Right hindlimb (tissue), 1 donor: ENCODE data around the gene PSMG2.

ENCODE experiments used
- DNase-seq: peaks from one replicate; pipeline ENCODE4 v3.0.0-alpha.2; 2018

Gene PSMG2

GRCh38 chr18:12767580-12768155 lies 64.8 kb downstream of the PSMG2 start:
- no peak for DNase-seq

DNA sequence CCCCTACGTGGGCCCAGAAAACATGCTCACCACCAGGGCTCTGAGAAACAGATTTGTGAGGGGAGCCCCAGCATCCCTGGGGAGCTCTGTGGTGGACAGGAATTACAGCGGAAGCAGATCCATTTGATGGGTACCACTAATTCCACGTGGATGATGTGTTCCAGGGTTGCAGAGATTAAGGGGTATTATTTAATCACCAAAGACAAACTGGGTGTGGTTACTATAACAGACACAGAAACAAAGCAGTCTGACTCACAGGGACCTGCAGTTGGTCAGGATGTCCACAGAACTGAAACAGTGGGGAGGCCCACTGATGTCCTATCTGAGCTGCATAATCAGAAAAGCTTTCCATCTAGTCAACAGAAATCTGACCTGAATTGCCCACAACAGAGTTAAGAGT lies 65.8 kb downstream of the PSMG2 start:
- DNase-seq: no peak

DNA sequence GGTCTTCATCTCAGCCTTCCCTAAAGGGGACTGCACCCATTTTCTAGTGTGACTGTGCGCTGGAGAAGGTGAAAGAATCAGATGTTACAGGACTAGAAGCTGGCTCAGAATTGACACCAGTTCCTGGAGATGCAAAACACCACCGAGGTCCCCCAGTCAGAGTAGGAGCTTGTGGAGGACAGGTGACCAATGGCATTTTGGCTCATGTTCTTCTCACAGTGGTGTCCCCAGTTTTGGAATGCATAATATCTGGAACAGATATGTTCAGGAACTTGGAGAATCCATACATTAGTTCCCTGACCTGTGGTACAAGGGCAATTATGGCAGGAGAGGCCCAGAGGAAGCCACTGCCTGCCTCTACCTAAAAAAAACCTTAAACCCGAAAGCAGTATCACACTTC lies 66.3 kb downstream of the PSMG2 start:
- no peak for DNase-seq

- DNase-seq: no peak
These were observed 67.0 kb downstream of the PSMG2 start for GRCh38 chr18:12769644-12770440.

GRCh38 chr18:12770469-12771219 lies 67.8 kb downstream of the PSMG2 start:
- no peak for DNase-seq

DNA sequence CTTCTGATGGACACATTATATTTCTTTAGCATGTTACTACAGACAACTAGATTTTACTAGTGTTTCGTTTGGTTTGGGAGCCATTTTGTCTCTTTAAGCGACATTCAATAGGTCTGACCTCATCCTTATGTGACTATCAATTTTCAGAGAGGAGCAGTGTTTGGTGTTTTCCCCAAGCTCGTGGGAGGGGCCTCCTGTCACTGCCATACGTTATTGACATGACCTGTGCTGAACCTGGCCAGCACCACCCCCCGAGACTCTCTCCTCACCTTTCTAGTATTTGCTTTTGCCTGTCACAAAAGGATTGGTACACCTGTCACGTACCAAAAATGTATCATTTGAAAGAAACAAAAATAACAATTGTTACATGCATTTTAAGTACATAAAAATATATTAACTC lies 69.3 kb downstream of the PSMG2 start:
- DNase-seq: no peak

- no peak for DNase-seq
These were observed 70.5 kb downstream of the PSMG2 start for GRCh38 chr18:12773369-12773768.

- no peak for DNase-seq
These were observed 72.1 kb downstream of the PSMG2 start for GRCh38 chr18:12774982-12775381.
